HG03460 (cell line): Measurements from ENCODE around the gene LSM7.
"Not testable (repeated sequence)": the region's sequence is repeated elsewhere in the genome, so short reads cannot be mapped to it uniquely, and the experiment has no call there.

ENCODE experiments used
- ATAC-seq: cut with Tn5 transposase; IDR thresholded peaks from one replicate; pipeline ENCODE4 v1.9.1; 2021; ENCODE audit not compliant: unreplicated experiment

LSM7 gene

DNA sequence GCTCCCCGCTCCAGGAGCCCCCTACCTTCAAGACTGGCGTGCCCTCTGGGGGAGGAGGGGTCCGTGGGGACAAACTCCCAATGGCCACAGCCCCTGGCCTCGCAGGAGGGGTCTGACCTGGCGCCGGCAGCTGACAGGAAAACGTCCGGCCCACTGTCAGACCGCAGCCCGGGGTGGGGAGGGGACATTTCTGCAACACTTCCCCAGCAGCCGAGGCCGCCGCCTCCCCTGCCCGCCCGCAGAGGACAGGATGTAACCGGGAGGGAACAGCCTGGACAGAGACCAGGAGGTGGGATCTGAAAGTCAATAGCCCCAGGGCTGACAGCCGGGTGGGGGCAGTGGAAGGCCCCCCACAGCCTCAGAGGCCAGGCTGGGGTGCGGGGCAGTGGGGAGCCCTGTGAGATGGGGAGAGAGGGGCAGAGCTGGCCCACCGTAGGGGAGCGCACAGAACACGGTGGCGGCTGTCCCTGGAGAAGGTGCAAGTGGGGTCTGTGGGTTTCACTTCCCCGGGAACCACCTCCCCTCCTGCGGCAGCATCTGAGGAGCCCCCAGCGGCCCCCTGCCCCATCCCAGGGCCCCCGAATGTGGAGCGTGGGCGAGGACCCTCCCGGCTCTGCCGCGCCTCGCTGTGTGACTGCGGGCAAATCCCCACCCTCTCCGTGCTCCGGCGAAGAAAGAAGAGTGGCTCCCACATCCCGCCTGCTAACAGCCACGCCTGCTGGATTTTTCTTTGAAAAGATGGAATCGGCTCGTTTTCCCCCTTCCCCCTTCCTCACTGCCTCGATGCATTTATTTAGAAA is 46.1 kb downstream of the LSM7 start, which contains the start of gene PEAK3:
PEAK3 (minus strand) TSS at position 114 of the 800 bp plus-strand sequence. CDS start 1,244 bp downstream, outside the sequence.
- ATAC-seq = no peak

DNA sequence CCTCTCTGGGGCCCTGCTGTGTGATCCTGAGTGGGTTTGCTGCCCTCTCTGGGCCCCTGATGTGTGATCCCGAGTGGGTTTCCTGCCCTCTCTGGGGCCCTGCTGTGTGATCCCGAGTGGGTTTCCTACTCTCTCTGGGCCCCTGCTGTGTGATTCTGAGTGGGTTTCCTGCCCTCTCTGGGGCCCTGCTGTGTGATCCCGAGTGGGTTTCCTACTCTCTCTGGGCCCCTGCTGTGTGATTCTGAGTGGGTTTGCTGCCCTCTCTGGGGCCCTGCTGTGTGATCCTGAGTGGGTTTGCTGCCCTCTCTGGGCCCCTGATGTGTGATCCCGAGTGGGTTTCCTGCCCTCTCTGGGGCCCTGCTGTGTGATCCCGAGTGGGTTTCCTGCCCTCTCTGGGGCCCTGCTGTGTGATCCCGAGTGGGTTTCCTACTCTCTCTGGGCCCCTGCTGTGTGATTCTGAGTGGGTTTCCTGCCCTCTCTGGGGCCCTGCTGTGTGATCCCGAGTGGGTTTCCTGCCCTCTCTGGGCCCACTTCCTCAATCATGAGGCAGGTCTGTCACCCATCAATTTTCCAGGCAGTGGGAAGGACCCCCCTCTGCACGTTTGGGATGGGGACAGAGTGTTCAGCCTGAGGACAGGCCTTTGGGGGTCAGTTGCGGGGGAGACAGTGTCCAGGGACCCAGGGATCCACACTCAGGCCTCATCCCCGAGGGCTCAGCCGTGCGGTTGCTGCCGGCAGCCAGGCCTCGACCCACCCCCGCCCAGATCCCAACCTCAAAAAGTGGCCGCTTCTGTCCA is 46.9 kb downstream of the LSM7 start:
- ATAC-seq = not testable (repeated sequence)

- no peak for ATAC-seq
These were observed 47.6 kb downstream of the LSM7 start for GRCh38 chr19:2280633-2281264.

GRCh38 chr19:2278459-2279158 is 49.8 kb downstream of the LSM7 start:
- no peak for ATAC-seq

DNA sequence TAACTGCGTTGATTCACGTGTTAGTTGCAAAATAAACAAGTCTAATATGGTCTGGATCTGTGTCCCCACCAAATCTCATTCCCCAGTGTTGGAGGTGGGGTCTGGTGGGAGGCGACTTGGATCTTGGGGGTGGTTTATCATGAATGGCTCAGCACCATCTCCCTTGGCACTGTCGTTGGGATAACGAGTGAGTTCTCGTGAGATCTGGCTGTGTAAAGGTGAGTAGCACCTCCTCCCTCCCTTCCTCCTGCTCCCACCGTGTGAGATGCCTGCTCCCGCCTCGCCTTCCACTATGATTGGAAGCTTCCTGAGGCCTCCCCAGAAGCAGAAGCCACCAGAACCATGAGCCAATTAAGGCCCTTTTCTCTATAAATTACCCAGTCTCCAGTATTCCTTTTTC is 51.2 kb downstream of the LSM7 start:
- ATAC-seq = no peak

GRCh38 chr19:2276429-2276986 is 51.9 kb downstream of the LSM7 start:
- ATAC-seq = no peak

DNA sequence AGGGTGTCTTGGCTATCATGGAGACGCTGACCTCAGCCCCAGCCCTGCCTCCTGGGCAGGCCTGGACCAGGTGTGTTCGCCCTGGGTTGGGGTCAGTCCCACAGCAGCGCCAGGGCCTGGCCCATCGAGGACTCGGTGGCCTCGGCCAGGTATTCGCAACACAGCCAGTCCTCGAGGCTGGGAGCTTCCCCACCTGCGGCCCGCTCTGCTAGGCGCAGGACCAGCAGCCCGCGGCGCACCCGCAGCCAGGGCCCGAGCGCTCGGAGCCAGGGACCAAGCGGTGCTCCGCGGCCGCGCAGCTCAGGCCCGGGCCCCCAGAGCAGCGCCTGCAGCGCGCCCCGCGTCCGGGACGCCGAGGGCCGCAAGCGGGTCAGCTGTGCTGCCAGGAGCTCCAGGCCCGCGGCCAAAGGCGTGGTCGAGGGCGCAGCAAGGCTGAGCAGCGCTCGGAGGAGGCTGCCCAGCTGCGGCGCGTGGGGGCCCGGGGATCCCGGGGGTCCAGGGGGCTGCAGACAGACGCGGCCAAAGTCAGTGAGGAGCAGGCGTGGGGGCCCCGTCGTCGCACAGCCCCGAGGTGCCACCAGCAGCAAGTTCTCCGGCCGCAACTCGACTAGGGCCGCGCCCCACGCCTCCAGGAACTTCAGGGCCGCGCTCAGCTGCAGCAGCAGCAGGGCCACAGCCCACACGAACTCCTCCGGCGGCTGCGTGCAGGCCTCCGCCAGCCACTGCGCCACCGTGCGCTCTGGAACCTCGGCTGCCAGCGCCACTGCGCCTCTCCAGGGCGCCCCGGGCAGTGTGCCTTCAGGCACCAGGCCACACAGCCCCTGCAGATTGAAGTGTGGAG is 52.6 kb downstream of the LSM7 start:
- no peak for ATAC-seq

DNA sequence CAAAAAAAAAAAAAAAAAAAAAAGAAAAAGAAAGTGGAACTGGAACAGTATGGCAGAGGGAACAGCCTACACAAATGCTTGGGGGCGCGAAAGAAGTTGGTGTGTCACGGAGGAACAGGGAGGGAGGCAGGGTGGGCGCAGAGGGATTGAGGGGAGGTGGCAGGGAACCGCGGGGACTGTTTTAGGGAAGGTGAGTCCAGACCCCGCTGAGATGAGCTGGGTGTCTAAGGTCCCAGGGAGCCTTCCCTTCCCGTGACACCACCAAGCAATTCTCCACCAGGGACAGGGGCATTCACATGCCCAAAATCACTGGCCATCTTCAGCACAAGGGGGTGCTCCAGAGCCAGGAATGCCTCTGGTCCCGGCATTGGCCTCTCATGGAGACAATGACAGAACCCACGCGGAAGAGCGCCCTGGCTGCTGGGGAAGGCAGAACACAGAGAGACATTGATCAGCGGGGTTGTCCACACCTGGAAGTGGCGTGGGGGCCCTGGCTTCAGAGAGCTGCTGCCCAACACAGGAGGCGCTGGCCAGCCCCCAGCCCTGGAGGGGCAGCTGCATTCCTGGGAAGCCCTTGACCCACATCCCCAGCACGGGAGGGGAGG is 53.4 kb downstream of the LSM7 start:
- ATAC-seq = no peak

- ATAC-seq = no peak
These were observed 54.1 kb downstream of the LSM7 start for GRCh38 chr19:2274185-2274711.

DNA sequence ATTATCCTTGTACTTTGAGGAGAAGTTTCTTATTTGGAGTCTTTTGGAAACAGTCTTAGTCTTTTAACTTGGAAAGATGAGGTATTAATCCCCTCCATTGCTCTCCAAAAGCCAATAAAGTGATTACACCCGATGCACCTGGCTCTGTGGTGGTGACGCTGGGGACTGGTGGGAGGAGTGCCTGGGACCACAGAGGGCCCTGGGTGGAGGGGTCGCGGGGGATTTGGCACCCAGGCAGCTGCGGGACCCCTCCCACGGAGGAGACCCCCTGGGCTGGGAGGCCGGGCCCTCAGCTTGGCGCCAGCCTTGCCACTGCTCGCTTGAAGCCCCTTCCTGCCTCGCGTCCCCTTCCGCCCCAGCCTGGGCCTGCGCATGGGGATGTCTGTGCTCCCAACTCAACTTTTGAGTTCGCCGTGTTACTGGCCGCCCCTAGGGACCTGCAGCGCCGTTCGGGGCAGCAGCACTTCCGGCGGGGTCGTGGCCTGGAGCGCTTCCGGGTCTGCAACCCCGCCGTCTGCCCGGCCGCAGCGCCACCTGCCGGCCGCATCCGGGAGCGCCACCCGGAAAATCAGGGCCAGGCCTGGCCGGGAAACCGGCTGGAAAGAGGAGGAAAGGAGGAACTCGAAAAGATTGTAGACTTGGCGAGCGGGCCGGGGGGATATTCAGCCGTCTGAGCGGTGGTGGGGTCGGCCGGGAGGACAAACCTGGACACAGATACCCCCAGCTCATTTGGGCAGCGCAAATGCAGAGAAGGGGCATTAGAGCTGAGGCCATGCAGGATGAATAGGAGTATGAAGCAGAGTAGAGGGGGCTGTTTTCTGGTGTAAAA is 54.8 kb downstream of the LSM7 start:
- peak; percentile 32 for ATAC-seq
